Thyroid gland (tissue), 4 donors: ENCODE data around the gene LOXHD1.

Source experiments
- CTCF ChIP-seq, 6 experiments: fragments of 200-600 bp in 3 of 6; fragments of 450-650 bp in 3 of 6; sonication (generic) in 3 of 6; IDR thresholded peaks; one replicate each; pipeline ENCODE4 v1.5.1; 2016 to 2019; ENCODE audit warnings: antibody characterized with exemption in 6 of 6, mild to moderate bottlenecking in 2 of 6, inconsistent platforms in 1 of 6, moderate library complexity in 1 of 6
- POLR2A ChIP-seq, 2 donors: fragments of 450-650 bp; IDR thresholded peaks; one replicate each; pipeline ENCODE4 v1.6.1; 2017; ENCODE audit warnings: antibody characterized with exemption in 2 of 2, mild to moderate bottlenecking in 2 of 2, moderate library complexity in 1 of 2

DNA sequence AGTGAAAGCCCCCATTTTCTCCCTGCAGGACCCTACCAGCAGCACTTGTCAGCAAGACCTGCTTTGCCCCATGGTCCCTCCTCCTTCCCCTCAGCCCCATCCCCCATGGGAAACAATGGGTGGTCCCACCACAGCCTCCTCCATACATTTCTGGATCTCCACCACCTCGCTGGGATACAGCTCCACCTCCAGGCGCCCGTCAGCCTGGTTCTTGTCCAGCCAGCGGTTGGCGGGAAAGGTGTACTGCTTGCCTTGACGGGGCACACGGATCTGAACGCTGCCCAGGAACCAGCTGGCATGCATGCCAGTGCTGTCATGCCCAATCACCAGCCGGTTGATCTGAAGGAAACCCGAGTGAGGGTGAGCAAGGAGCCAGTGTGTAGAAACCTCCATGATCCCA is 90.9 kb downstream of the LOXHD1 start:
- TF ChIP-seq CTCF (IDR thresholded peaks at IDR 0.05): no peak
- TF ChIP-seq POLR2A (IDR thresholded peaks at IDR 0.05): no peak
